Stimulated activated CD4-positive, alpha-beta T cell treated with anti-CD3 and anti-CD28 coated beads, Interleukin-2, amount 100 ng/mL, for 48 hours (primary cell): ENCODE measurements around the gene HOXA2.

Source experiments
- DNase-seq, 2 donors: peaks; one replicate each; pipeline ENCODE4 v3.0.0-alpha.2; 2020

Gene HOXA2

GRCh38 chr7:27141137-27141922 lies 38.8 kb upstream of the HOXA2 start:
- no peak for DNase-seq

GRCh38 chr7:27140126-27140857 lies 37.8 kb upstream of the HOXA2 start:
- DNase-seq, result no peak

GRCh38 chr7:27139334-27140125 lies 37.0 kb upstream of the HOXA2 start:
- DNase-seq, result no peak

GRCh38 chr7:27138985-27139333 lies 36.5 kb upstream of the HOXA2 start:
- no peak for DNase-seq

- DNase-seq, result no peak
Measured at GRCh38 chr7:27138472-27138871, 36.0 kb upstream of the HOXA2 start.

GRCh38 chr7:27137640-27138315 lies 35.3 kb upstream of the HOXA2 start:
- DNase-seq, result no peak

GRCh38 chr7:27134392-27134791 lies 31.9 kb upstream of the HOXA2 start:
- no peak for DNase-seq

- no peak for DNase-seq
Measured at GRCh38 chr7:27133409-27134231, 31.1 kb upstream of the HOXA2 start.

- no peak for DNase-seq
Measured at GRCh38 chr7:27132978-27133377, 30.5 kb upstream of the HOXA2 start.

- DNase-seq, result no peak
Measured at GRCh38 chr7:27132214-27132613, 29.7 kb upstream of the HOXA2 start.

GRCh38 chr7:27131390-27131819 lies 28.9 kb upstream of the HOXA2 start:
- DNase-seq, result no peak

GRCh38 chr7:27130540-27131389 lies 28.3 kb upstream of the HOXA2 start, which contains the start of gene HOXA4:
Gene HOXA4, minus strand, starts transcription at chr7:27130757. Its CDS starts 24 bp downstream, at chr7:27130733.
- DNase-seq, result peak; percentile 62 to 70

GRCh38 chr7:27129729-27130539 lies 27.5 kb upstream of the HOXA2 start:
- no peak for DNase-seq

GRCh38 chr7:27128776-27129728 lies 26.6 kb upstream of the HOXA2 start:
- no peak for DNase-seq

- no peak for DNase-seq
Measured at GRCh38 chr7:27128034-27128433, 25.6 kb upstream of the HOXA2 start.

GRCh38 chr7:27126596-27127327 lies 24.3 kb upstream of the HOXA2 start:
- DNase-seq, result no peak

- no peak for DNase-seq
Measured at GRCh38 chr7:27125986-27126394, 23.5 kb upstream of the HOXA2 start.
